ENCODE data around the gene DNAJB4. TPM values are rescaled to one million over a fixed set of nuclear protein-coding genes. Genes with fewer than 3 reads are reported as not detected.
"Not testable (repeated sequence)": the region's sequence is repeated elsewhere in the genome, so short reads cannot be mapped to it uniquely, and the experiment has no call there.

The DNAJB4 gene
- total and polyA plus RNA-seq, 2 donors (not counting 3 experiments of a cell fraction or from before 2014, with no cell fraction given) = 30.4 to 136 TPM

DNA sequence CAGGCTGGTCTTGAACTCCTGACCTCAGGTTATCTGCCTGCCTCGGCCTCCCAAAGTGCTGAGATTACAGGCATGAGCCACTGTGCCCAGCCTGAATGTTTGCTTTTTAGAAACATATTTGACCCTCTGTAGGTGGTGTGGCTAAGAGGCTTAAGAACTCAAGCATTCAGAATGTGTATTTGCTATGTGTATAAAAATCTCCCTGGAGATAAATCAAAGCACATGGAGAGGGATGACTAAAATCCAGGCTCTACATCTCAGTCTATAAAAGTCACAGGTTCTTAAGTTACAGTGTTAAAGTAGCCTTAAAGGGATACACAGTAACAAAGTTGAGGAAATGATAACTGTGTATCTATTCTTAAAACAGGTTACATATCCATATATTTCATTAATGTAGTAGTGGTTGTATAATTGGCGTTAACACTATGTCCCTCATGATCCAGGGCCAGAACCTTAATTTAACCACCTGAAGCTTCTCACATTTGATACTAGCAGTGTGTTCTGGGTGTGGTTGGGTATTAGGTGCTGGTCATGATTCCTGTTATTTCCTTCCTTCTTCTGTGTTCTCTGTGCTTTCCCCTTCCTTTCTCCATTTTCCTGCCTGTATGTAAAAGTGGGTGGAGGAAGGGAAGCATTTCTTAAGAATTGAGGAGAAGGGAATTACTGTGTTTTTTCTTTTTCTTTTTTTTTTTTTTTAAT is 57.2 kb downstream of the DNAJB4 start:
- dilution Hi-C loops (cut with MboI; ENCODE audit: extremely low pct_ligation_motif_present, low sequenced_read_pairs) (no loop called here), intact Hi-C loops (cut with micrococcal nuclease) (no loop called here)
- H3K9me1 ChIP-seq (replicated peaks; ENCODE audit: control insufficient read depth, extremely low read depth, insufficient read depth, low read length) = no peaks in the 10 kb centered on the region
- no peak for FAIRE-seq
- CTCF ChIA-PET = interaction anchor here (1.3 to 1.7 kb wide), 2 partner anchors 8 to 53 kb away, joined by 3 to 5 read pairs; no protein-coding TSS in a partner anchor
- no peaks in the 10 kb centered on the region for H3K9me3 ChIP-seq (replicated peaks; ENCODE audit: control insufficient read depth, insufficient read depth, low read length)
- POLR2A ChIA-PET = interaction anchor here (0.7 kb wide), 1 partner anchor 84 kb away, joined by 4 read pairs; no protein-coding TSS in a partner anchor
- H3K79me2 ChIP-seq (ENCODE audit: control insufficient read depth, insufficient read depth, low read length) = no peaks in the 10 kb centered on the region
- H3K4me3 ChIP-seq (replicated peaks in 1 of 3; ENCODE audit: insufficient read depth in 1 of 3, low read depth in 1 of 3, low read length in 3 of 3) = no peak overlapping the region
- no peak overlapping the region for H3K27ac ChIP-seq (ENCODE audit: insufficient read depth, low read depth, low read length)
- peaks cover 4% of the 10 kb centered on the region for H3K4me1 ChIP-seq (ENCODE audit: control insufficient read depth, extremely low read depth, insufficient read depth, low read length)
- no peaks in the 10 kb centered on the region for H3K27me3 ChIP-seq (ENCODE audit: control insufficient read depth in 2 of 2, insufficient read depth in 2 of 2, low read length in 2 of 2)
- no TSS peak for BruUV-seq (replicated peaks)
- no peak for DNase-seq (ENCODE audit: low read depth, low spot score)
- peak overlapping the region; percentile 50 for H2AFZ ChIP-seq (ENCODE audit: low read depth, low read length)
- H3K4me2 ChIP-seq (ENCODE audit: insufficient read depth, low read length) = no peak overlapping the region
- H3K36me3 ChIP-seq (ENCODE audit: control insufficient read depth in 2 of 2, extremely low read depth in 1 of 2, insufficient read depth in 2 of 2, low read length in 2 of 2) = no peaks in the 10 kb centered on the region
- H3K9ac ChIP-seq (replicated peaks; ENCODE audit: extremely low read depth, insufficient read depth, low read length) = no peak overlapping the region
- H4K20me1 ChIP-seq (replicated peaks; ENCODE audit: control insufficient read depth, extremely low read depth, insufficient read depth, low read length) = no peaks in the 10 kb centered on the region
- TF ChIP-seq EZH2 (IDR thresholded peaks at IDR 0.05; ENCODE audit: borderline replicate concordance, low read depth, low read length, severe bottlenecking) = no peak
- TF ChIP-seq, protein P1, sequence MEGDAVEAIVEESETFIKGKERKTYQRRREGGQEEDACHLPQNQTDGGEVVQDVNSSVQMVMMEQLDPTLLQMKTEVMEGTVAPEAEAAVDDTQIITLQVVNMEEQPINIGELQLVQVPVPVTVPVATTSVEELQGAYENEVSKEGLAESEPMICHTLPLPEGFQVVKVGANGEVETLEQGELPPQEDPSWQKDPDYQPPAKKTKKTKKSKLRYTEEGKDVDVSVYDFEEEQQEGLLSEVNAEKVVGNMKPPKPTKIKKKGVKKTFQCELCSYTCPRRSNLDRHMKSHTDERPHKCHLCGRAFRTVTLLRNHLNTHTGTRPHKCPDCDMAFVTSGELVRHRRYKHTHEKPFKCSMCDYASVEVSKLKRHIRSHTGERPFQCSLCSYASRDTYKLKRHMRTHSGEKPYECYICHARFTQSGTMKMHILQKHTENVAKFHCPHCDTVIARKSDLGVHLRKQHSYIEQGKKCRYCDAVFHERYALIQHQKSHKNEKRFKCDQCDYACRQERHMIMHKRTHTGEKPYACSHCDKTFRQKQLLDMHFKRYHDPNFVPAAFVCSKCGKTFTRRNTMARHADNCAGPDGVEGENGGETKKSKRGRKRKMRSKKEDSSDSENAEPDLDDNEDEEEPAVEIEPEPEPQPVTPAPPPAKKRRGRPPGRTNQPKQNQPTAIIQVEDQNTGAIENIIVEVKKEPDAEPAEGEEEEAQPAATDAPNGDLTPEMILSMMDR (IDR thresholded peaks at IDR 0.05; ENCODE audit: extremely low read depth in 1 of 2, insufficient read depth in 1 of 2, low read depth in 1 of 2, low read length in 2 of 2) = no peak
- no peak for TF ChIP-seq POLR2AphosphoS5 (IDR thresholded peaks at IDR 0.05; ENCODE audit: insufficient read depth, low read depth, low read length)
- no peak for TF ChIP-seq JUN (IDR thresholded peaks at IDR 0.05; ENCODE audit: borderline replicate concordance, insufficient read depth, insufficient read length, low read depth)
- no peak for TF ChIP-seq POLR2A (IDR thresholded peaks at IDR 0.05; ENCODE audit: low read depth, low read length)
- TF ChIP-seq FOS (IDR thresholded peaks at IDR 0.05; ENCODE audit: borderline replicate concordance, insufficient read depth, low read length) = no peak
- TF ChIP-seq GATA2 (IDR thresholded peaks at IDR 0.05; ENCODE audit: insufficient read depth, insufficient read length, low read depth, low read length) = no peak
- TF ChIP-seq MYC (IDR thresholded peaks at IDR 0.05; ENCODE audit: low read depth, low read length) = no peak

DNA sequence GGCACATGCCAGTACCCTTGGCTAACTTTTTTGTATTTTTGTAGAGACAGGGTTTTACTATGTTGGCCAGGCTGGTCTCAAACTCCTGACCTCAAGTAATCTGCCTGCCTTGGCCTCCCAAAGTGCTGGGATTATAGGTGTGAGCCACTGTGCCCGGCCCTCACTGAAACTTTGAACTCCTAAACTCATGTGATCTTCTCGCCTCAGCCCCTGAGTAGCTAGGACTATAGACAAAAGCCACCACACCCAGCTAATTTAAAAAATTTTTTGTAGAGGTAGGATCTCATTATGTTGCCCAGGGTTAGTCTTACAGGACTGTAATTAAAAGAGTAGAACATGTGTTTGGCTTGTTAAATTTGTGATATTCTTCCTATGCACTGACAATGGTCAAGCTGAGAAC is 60.1 kb downstream of the DNAJB4 start:
- FAIRE-seq; H3K79me2 ChIP-seq (ENCODE audit: control insufficient read depth, insufficient read depth, low read length); DNase-seq (ENCODE audit: low read depth, low spot score); H4K20me1 ChIP-seq (replicated peaks; ENCODE audit: control insufficient read depth, extremely low read depth, insufficient read depth, low read length); H3K4me1 ChIP-seq (ENCODE audit: control insufficient read depth, extremely low read depth, insufficient read depth, low read length); POLR2A ChIA-PET; H3K9me3 ChIP-seq (replicated peaks; ENCODE audit: control insufficient read depth, insufficient read depth, low read length); BruUV-seq (replicated peaks); H3K9ac ChIP-seq (replicated peaks; ENCODE audit: extremely low read depth, insufficient read depth, low read length); H3K36me3 ChIP-seq (ENCODE audit: control insufficient read depth in 2 of 2, extremely low read depth in 1 of 2, insufficient read depth in 2 of 2, low read length in 2 of 2); H3K9me1 ChIP-seq (replicated peaks; ENCODE audit: control insufficient read depth, extremely low read depth, insufficient read depth, low read length); intact Hi-C loops (cut with micrococcal nuclease); dilution Hi-C loops (cut with MboI; ENCODE audit: extremely low pct_ligation_motif_present, low sequenced_read_pairs); H2AFZ ChIP-seq (ENCODE audit: low read depth, low read length); H3K27me3 ChIP-seq (ENCODE audit: control insufficient read depth in 2 of 2, insufficient read depth in 2 of 2, low read length in 2 of 2); H3K4me2 ChIP-seq (ENCODE audit: insufficient read depth, low read length); H3K4me3 ChIP-seq (replicated peaks in 1 of 3; ENCODE audit: insufficient read depth in 1 of 3, low read depth in 1 of 3, low read length in 3 of 3); H3K27ac ChIP-seq (ENCODE audit: insufficient read depth, low read depth, low read length): not testable (repeated sequence)
- CTCF ChIA-PET = interaction anchor here (1.0 to 1.4 kb wide), 2 partner anchors 50 kb away, joined by 3 to 6 read pairs; no protein-coding TSS in a partner anchor
